RWPE2 (cell line): Measurements from ENCODE around the gene SACM1L.
"Not testable (repeated sequence)": the region's sequence is repeated elsewhere in the genome, so short reads cannot be mapped to it uniquely, and the experiment has no call there.

Source experiments
- ATAC-seq: fragments of 200-7000 bp; cut with Tn5 transposase; 3 replicates; pipeline ENCODE4 v1.9.1; 2021; ENCODE audit warnings: low read depth
- DNase-seq: peaks from one replicate; pipeline ENCODE4 v3.0.0-alpha.2; 2020; ENCODE audit warnings: low spot score
- H3K27ac ChIP-seq: fragments of 450-650 bp; 2 replicates; pipeline ENCODE4 v1.5.1; 2017; ENCODE audit warnings: mild to moderate bottlenecking; ENCODE audit not compliant: poor library complexity, severe bottlenecking
- H3K27me3 ChIP-seq: fragments of 250-450 bp; sonication (Bioruptor Pico); 2 replicates; pipeline ENCODE4 v1.5.1; 2021; ENCODE audit warnings: mild to moderate bottlenecking, moderate library complexity; ENCODE audit not compliant: insufficient read depth, poor library complexity, severe bottlenecking
- H3K36me3 ChIP-seq: fragments of 250-450 bp; sonication (Bioruptor Pico); 2 replicates; pipeline ENCODE4 v1.5.1; 2020; ENCODE audit warnings: low read depth, mild to moderate bottlenecking, moderate library complexity
- H3K4me1 ChIP-seq: fragments of 250-450 bp; sonication (Bioruptor Pico); 2 replicates; pipeline ENCODE4 v1.5.1; 2021; ENCODE audit warnings: mild to moderate bottlenecking, moderate library complexity; ENCODE audit not compliant: insufficient read depth, poor library complexity, severe bottlenecking
- H3K4me3 ChIP-seq: fragments of 250-450 bp; sonication (Bioruptor Pico); 2 replicates; pipeline ENCODE4 v1.5.1; 2021; ENCODE audit warnings: mild to moderate bottlenecking, moderate library complexity; ENCODE audit not compliant: severe bottlenecking
- H3K9me3 ChIP-seq: fragments of 250-450 bp; sonication (Bioruptor Pico); 2 replicates; pipeline ENCODE4 v1.5.1; 2021; ENCODE audit warnings: mild to moderate bottlenecking, moderate library complexity; ENCODE audit not compliant: severe bottlenecking
- CTCF ChIP-seq: fragments of 450-650 bp; IDR thresholded peaks from one replicate; pipeline ENCODE4 v1.5.1; 2017; ENCODE audit warnings: mild to moderate bottlenecking, moderate library complexity; ENCODE audit not compliant: poor library complexity, severe bottlenecking

The SACM1L gene

GRCh38 chr3:45689787-45690145 is 570 bp downstream of the SACM1L start:
- no peak for DNase-seq
- H3K4me1 ChIP-seq = peaks cover 10% of the 10 kb centered on the region

GRCh38 chr3:45690336-45691035 is 1.3 kb downstream of the SACM1L start:
- DNase-seq = no peak
- H3K27me3 ChIP-seq = no peaks in the 10 kb centered on the region
- no peak for ATAC-seq

More at GRCh38 chr3:45689787-45690145, 570 bp downstream of the SACM1L start:
- TF ChIP-seq CTCF = no peak
- H3K27ac ChIP-seq = peak overlapping the region; percentile 65
- no peaks in the 10 kb centered on the region for H3K27me3 ChIP-seq
- H3K36me3 ChIP-seq = peaks cover 13% of the 10 kb centered on the region; the same call in 1 of the 2 replicates
- H3K4me3 ChIP-seq = peak overlapping the region; percentile 66
- no peaks in the 10 kb centered on the region for H3K9me3 ChIP-seq
- ATAC-seq = no peak

GRCh38 chr3:45691842-45692241 is 2.6 kb downstream of the SACM1L start:
- Histone ChIP-seq H3K27ac (no peak overlapping the region), H3K4me1 (peaks cover 10% of the 10 kb centered on the region), H3K4me3 (no peak overlapping the region), H3K9me3 (no peaks in the 10 kb centered on the region), H3K36me3 (peaks cover 13% of the 10 kb centered on the region; the same call in 1 of the 2 replicates), H3K27me3 (no peaks in the 10 kb centered on the region)
- no peak for DNase-seq
- TF ChIP-seq CTCF = no peak
- no peak for ATAC-seq

More at GRCh38 chr3:45690336-45691035, 1.3 kb downstream of the SACM1L start:
- no peaks in the 10 kb centered on the region for H3K9me3 ChIP-seq
- TF ChIP-seq CTCF = no peak
- H3K4me3 ChIP-seq = peak overlapping the region; percentile 66
- peaks cover 13% of the 10 kb centered on the region; the same call in 1 of the 2 replicates for H3K36me3 ChIP-seq
- peak overlapping the region; percentile 65 for H3K27ac ChIP-seq
- H3K4me1 ChIP-seq = peaks cover 10% of the 10 kb centered on the region

GRCh38 chr3:45692866-45693265 is 3.7 kb downstream of the SACM1L start:
- no peak for DNase-seq
- Histone ChIP-seq H3K4me1 (peaks cover 6% of the 10 kb centered on the region), H3K4me3 (no peak overlapping the region), H3K9me3 (no peaks in the 10 kb centered on the region), H3K36me3 (peaks cover 13% of the 10 kb centered on the region; the same call in 1 of the 2 replicates), H3K27me3 (no peaks in the 10 kb centered on the region), H3K27ac (no peak overlapping the region)
- ATAC-seq = no peak
- no peak for TF ChIP-seq CTCF

- peaks cover 6% of the 10 kb centered on the region for H3K4me1 ChIP-seq
- DNase-seq (no peak), ATAC-seq (peak; percentile 23; the same call in 1 of the 3 replicates)
- no peaks in the 10 kb centered on the region for H3K9me3 ChIP-seq
- no peak overlapping the region for H3K4me3 ChIP-seq
- no peak overlapping the region for H3K27ac ChIP-seq
- no peaks in the 10 kb centered on the region for H3K27me3 ChIP-seq
- peaks cover 13% of the 10 kb centered on the region; the same call in 1 of the 2 replicates for H3K36me3 ChIP-seq
- no peak for TF ChIP-seq CTCF
Observed at GRCh38 chr3:45693941-45694521, 4.8 kb downstream of the SACM1L start.

GRCh38 chr3:45695166-45695565 is 6.0 kb downstream of the SACM1L start:
- peaks cover 13% of the 10 kb centered on the region; the same call in 1 of the 2 replicates for H3K36me3 ChIP-seq
- not testable (repeated sequence) for H3K27me3 ChIP-seq, H3K4me1 ChIP-seq

More at GRCh38 chr3:45695166-45695565, 6.0 kb downstream of the SACM1L start:
- H3K4me3 ChIP-seq, H3K27ac ChIP-seq, ATAC-seq, H3K9me3 ChIP-seq, DNase-seq: not testable (repeated sequence)
